Stimulated activated naive CD4-positive, alpha-beta T cell treated with Interleukin-2 at 50 U/mL for 16 hours (primary cell): Measurements from ENCODE around the gene SNRPA1.
"Not testable (repeated sequence)": the region's sequence is repeated elsewhere in the genome, so short reads cannot be mapped to it uniquely, and the experiment has no call there.

Experiments
- DNase-seq: peaks from one replicate; lab custom pipeline; 2025; lab: John Stamatoyannopoulos, UW

The SNRPA1 gene

DNA sequence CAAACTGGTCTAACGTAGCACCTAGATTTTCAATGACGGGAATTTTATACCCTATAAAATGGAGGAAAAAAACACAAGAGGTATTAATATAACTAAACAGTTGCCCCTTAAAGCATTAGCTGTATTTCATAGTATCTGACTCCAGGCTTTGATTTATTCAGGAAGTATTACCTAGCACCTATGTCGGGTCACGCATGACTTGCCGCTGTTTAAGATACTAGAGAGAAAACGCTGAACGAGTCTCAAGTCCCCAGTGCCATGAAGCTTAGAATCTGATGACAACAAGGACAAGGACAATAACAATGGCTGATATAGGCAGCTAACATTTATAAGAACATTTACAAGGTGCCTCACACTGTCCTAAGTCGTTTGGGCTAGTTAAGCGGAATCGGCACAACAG, 1.9 kb downstream of the SNRPA1 start:
- DNase-seq, result no peak

DNA sequence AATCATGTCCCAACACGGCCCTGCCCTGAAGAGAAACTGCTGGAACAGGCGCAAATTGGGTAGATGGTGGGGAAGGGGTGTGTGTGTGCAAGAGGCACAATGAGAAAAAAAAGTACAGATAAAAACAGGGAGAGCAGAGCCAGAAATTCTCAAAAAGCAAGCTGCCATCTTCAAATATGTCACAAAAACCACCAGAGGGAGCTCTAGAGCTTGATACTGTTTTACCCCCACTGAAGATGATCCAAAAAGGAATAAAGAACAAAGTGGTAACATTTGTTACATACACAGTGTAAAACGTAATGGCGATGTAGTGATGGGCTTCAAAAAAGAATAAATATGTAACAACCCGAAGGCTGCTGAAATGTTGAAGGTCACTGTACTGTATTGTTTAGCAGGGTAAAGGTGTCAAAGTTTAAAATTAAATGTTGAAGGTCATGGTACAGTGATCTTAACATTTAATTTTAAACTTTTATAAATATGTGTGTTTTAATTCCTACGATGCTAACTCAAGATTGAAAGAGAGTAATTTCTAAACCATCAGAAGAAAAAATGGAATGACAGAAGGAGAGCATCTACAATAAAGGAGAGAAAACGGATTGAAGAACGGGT, 6.0 kb downstream of the SNRPA1 start:
- no peak for DNase-seq

GRCh38 chr15:101287342-101287741, 7.7 kb downstream of the SNRPA1 start:
- DNase-seq, result not testable (repeated sequence)

DNA sequence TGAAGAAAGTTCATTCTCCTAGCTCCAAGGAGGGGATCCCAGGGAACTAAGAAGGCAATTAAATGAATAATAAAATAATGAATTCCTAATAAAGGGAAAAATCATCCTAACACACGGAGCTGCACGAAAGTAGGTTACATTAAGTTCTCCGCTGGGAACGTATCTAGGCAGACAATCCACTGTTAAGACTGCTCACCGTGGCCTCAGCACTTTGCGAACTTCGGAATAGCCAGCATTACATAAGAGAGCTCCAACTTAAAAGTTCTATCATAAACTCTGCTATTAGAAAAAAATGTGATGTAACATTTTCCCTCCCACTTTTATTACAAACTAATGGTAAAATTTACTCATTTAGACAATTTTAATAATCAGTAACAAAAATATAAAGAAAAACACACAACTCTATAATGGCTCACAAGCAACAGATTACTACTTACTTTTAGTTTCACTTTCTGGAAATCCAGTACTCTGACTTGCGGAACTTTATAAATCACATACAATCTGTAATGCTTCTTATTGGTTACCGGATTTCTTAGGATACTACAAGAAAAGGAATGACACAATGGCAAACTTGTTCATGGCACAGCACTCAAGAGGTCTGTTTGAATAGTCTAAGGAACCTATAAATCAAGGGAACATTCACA, 8.5 kb downstream of the SNRPA1 start:
- no peak for DNase-seq

DNA sequence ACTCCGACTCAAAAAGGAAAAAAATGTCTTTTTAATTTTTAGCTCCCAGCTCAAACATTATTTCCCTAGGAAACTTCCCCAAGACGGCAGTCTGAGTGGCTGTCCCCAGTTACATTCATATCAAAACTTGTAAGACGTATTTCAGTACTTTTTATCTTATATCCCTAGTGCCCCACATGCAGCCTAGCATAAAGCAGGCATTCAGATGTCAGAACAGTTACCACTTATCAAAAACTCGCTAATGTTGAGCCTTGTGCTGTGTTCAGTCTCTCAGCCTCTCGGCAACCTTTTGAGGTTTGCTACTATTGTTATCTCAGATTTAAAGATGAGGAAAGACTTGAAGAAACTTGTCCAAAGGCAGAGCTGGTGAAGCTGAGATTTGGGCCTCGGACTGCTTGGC, 11.1 kb downstream of the SNRPA1 start:
- no peak for DNase-seq

GRCh38 chr15:101280007-101280406, 15.0 kb downstream of the SNRPA1 start:
- no peak for DNase-seq

DNA sequence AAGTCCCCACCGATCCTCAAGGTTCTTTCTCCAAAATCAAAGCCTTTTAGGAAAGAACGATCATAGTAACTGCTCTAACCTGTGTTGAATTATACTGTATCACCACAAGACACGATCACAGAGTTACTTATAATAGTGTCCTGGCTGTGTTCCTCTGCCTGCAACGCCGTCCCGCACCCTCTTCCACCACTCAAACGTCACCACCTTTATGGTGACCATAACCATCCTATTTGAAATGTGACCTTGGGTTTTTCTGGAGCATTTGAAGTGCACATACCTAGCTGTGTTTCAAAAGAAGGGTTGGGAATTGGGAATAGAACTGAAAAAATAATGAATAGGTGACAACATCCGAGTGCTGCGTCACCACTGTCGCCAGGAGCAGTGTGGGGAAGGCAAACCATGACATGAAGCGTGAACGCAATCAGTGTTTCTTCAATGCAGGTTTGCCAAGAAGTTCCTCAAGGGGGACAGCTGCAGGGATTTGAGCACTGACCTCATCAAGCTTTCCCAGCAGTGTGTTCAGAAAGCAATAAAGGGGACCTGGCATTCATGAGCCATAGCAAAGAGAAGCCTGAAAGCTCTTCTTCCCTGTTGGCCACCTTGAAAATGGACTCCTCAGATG, 17.0 kb downstream of the SNRPA1 start:
- DNase-seq, result no peak

GRCh38 chr15:101277038-101277822, 17.8 kb downstream of the SNRPA1 start, which contains the start of gene SELENOS:
TSS of gene SELENOS (minus strand) at chr15:101277485. CDS start at chr15:101277417, 68 bp downstream.
- peak; percentile 84 for DNase-seq

GRCh38 chr15:101276501-101277037, 18.5 kb downstream of the SNRPA1 start:
- DNase-seq, result peak; percentile 14

DNA sequence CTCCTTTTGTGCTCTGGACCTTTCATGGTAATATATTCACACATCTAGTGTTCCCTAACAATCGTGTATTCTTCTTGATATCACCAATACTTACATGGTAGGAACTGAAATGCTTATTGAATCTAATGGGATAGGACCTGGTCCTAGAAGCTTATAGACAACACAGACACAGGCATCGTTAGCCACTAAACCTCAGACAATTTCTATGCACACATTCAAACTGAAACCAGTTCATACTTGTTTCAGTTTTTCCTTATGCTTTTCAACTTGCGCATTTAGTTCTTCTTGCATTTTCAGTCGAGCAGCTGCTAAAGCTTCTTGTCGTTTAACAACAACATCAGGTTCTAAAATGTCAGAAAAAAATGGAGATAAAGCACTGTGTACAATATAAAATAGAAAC, 20.0 kb downstream of the SNRPA1 start:
- DNase-seq, result no peak

- DNase-seq, result no peak
Observed at GRCh38 chr15:101273534-101273933, 21.5 kb downstream of the SNRPA1 start.

GRCh38 chr15:101272584-101272983, 22.5 kb downstream of the SNRPA1 start:
- DNase-seq, result no peak

GRCh38 chr15:101269479-101270223, 25.4 kb downstream of the SNRPA1 start:
- no peak for DNase-seq

- no peak for DNase-seq
Observed at GRCh38 chr15:101267320-101268104, 27.5 kb downstream of the SNRPA1 start.

DNA sequence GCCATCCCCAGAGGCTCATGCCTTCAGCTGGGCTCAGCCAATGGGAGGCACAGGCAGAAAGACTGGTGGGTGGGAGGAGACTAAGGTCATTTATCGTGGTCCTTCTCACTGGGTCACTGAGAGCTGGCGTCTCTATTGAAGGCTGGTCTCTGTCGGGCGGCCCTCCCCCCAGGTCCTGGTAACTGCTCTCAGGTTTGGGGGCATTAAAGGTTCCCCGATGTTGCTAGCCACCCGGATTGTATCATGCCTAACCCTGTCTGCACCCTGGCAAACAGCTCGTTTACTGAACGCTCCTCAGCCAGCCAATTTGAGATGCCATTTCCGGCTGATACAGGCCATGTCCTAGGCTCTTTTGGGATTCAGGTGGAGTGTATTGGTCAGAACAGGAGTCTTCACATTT, 28.3 kb downstream of the SNRPA1 start:
- DNase-seq, result no peak

- no peak for DNase-seq
Observed at GRCh38 chr15:101266034-101266433, 29.0 kb downstream of the SNRPA1 start.

DNA sequence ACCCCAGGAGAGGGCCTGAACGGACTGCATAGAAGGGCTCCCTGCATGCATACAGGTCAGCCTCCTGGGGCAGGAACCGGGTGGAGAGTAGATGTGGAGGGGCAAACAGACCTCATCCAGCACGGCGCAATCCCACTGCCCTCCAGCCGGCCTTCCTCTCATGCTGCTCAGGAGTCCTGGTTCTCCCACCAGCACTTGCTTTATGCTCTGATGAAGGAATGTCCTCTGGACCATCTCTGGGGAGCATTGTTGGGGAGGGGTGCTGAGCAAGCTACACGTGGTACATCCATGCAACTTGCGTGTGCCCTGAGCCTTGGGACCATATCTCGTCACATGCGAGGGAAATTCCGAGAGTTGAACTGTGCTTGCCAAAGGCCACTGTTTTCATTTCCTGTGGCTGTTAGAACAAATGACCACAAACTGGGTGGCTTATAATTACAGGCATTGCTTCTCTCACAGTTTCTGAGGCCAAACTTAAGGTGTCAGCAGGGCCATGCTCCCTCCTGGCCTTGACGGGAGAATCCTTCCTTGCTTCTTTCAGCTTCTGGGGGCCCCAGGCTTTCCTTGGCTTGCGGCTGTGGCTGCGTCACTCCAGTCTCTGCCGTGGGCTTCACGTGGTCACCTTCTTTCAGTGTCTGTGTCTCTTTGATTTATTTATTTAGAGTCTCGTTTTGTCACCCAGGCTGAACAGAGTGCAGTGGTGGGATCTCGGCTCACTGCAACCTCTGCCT, 30.0 kb downstream of the SNRPA1 start:
- no peak for DNase-seq

GRCh38 chr15:101264011-101264410, 31.0 kb downstream of the SNRPA1 start:
- no peak for DNase-seq

DNA sequence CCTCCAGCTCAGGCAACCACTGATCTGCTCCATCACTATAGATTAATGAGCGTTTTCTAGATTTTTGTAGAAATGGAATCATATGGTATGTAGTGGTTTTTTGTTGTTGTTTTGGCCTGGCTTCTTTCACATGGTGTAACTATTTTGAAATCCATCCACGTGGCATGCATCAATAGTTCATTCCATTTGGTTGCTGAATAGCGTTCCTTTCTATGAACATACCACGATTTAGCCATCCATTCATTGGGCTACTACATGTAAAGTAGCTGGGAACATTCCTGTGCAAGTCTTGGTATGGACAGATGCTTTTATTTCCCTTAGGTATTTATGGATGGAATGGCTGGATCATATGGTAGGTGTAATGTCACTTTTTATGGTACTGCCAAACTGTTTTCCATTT, 32.5 kb downstream of the SNRPA1 start:
- DNase-seq, result no peak
